ENCODE results near the gene IFT122.

Gene IFT122

DNA sequence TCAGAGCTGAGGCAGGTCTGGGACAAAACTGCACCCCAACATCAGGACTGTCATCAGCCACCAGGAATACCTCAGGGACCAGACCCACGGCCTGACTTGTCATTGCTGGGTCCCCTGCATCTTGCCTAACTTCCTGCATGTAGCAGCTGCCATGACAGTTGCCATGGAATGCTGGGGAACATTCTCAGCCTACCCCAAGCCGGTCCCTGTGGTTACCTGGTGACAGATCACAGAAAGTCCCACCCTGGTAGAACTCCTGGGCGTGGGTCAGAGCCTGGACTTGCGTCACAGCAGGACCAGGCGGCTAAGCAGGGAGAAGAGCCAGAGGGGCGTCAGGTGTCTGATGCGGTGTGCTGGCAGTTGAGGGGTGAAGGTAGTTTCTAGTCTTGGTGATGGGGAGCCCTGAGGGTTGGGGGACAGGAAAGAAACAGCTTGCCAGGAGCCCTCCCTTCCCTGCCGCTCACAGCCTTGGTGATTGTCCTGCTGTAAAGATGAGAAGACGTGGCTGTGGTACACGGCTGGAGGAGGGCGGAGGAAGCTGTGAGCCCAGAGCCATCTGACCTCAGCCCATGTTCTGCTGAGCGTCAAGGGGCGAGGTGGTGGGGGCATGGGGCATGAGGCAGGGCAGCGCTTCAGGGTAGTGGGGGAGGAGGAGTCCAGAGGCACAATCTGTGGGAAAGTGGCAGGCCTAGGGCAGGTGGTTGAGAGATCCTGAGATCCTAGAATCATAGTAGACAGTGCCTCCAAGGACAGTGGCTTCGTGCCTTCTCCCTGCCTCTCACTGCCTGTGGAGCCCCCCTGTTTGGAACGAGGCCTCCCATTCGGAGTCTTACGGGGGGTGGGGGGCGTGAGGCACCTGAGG, 108.3 kb downstream of the IFT122 start:
- no peaks in the 10 kb centered on the region; the same call in 1 of the 2 replicates for H3K4me1 ChIP-seq
- no peak overlapping the region for H3K4me3 ChIP-seq
- no peaks in the 10 kb centered on the region for H3K9me3 ChIP-seq
- no peak for DNase-seq (ENCODE audit: low spot score in 2 of 2)
- H3K27me3 ChIP-seq (ENCODE audit: low read depth), result no peaks in the 10 kb centered on the region
- no peaks in the 10 kb centered on the region for H3K36me3 ChIP-seq (replicated peaks)
- in situ Hi-C loops (cut with MboI; ENCODE audit: low sequenced_read_pairs), result no loop called here

DNA sequence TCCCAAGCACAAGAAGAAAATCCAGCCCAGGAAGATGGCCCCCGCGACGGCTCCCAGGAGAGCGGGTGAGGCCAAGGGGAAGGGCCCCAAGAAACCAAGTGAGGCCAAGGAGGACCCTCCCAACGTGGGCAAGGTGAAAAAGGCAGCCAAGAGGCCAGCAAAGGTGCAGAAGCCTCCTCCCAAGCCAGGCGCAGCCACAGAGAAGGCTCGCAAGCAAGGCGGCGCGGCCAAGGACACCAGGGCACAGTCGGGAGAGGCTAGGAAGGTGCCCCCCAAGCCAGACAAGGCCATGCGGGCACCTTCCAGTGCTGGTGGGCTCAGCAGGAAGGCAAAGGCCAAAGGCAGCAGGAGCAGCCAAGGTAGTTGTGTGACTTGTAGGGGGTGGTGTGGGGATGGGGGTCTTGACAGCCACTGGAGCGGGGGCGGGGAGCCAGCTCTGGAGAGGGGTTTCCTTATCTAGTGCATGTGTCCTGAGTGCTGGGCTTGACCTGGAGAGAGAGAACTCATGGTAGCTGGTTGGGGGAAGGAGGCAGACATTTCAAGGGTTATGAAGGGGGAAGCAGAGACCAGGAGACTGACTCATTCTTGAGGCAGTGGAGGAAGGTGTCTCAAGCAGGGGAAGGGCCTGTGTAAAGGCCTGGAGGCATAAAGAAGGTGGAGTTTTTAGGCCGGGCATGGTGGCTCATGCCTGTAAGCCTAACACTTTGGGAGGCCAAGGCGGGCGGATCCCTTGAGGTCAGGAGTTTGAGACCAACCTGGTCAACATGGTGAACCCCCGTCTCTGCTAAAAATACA, 109.2 kb downstream of the IFT122 start:
- DNase-seq (ENCODE audit: low spot score in 2 of 2), result no peak
- Histone ChIP-seq H3K4me1 (no peaks in the 10 kb centered on the region; the same call in 1 of the 2 replicates), H3K27me3 (ENCODE audit: low read depth) (no peaks in the 10 kb centered on the region), H3K4me3 (no peak overlapping the region), H3K36me3 (replicated peaks) (no peaks in the 10 kb centered on the region), H3K9me3 (no peaks in the 10 kb centered on the region)
- in situ Hi-C loops (cut with MboI; ENCODE audit: low sequenced_read_pairs), result no loop called here

DNA sequence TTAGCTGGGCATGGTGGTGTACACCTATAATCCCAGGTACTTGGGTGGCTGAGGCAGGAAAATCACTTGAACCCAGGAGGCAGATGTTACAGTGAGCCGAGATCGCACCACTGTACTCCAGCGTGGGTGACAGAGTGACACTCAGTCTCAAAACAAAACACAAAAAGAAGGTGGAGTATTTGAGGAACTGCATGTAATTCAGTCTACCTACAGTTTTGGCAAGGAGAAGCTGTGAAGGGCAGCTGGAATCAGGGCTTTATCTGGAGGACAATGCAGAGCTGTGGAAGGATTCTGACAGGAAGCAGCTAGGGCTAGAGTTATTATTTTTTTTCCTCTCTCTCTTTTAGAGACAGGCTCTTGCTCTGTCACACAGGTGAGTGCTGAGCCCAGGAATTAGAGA, 109.8 kb downstream of the IFT122 start:
- H3K36me3 ChIP-seq (replicated peaks), result no peaks in the 10 kb centered on the region
- DNase-seq (ENCODE audit: low spot score in 2 of 2), result no peak
- no peaks in the 10 kb centered on the region; the same call in 1 of the 2 replicates for H3K4me1 ChIP-seq
- in situ Hi-C loops (cut with MboI; ENCODE audit: low sequenced_read_pairs), result no loop called here
- no peak overlapping the region for H3K4me3 ChIP-seq
- no peaks in the 10 kb centered on the region for H3K9me3 ChIP-seq
- no peaks in the 10 kb centered on the region for H3K27me3 ChIP-seq (ENCODE audit: low read depth)

DNA sequence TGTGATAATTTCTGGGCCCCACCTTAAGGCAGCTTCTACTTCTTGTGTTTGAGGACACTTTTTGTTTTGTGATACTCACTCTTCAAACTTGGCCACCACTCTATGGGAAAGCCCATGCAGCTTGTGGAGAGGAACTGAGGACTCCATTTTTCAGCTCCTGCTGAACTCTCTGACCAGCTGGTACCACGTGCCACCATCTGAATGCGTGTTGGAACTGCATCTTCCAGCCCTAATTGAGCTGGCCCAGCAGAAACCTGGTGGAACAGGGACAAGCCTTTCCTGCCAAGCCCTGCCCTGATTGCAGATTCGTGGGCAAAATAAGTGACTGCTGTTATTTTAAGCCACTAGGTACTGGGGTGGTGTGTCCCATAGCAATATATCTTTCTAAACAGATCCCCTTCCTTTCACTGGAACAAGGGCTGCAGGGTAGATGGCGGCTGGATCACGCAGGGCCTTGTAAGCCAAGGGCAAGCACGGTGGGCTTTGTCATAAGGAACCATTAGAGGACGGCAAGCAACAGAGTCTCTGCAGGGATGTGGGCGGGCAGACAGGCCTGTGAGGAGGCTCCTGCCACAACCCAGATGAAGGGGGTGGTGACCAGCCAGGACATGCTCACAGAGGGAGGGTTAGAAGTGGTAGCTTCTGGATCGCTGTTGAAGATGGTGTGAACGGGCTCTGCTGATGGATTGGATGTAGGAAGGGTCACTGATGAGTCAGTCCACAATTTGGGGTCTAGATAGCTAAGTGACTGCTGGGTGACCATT, 112.4 kb downstream of the IFT122 start:
- Histone ChIP-seq H3K4me3 (no peak overlapping the region), H3K36me3 (replicated peaks) (no peaks in the 10 kb centered on the region), H3K9me3 (no peaks in the 10 kb centered on the region), H3K4me1 (no peaks in the 10 kb centered on the region), H3K27me3 (ENCODE audit: low read depth) (no peaks in the 10 kb centered on the region)
- in situ Hi-C loops (cut with MboI; ENCODE audit: low sequenced_read_pairs), result no loop called here
- no peak for DNase-seq (ENCODE audit: low spot score in 2 of 2)

DNA sequence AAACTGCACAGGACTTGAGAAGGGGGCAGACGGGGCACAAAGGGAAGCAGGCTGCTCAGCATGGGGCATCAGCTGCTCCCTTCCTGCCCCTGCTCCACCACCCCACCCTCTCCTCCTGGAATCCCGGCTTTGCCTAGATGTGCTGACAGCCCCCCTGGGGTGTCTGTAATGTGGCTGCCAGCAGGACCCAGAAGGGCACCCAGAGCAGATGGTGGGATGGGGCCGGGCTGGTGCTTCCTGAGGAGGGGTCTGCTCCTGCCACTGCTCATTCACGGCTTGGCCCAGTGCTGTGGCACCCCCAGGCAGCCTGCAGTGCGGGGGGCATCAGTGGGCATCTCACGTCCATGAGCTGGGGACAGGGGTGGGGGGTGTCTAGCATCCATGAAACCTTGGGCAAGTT, 113.1 kb downstream of the IFT122 start:
- Histone ChIP-seq H3K9me3 (no peaks in the 10 kb centered on the region), H3K27me3 (ENCODE audit: low read depth) (no peaks in the 10 kb centered on the region), H3K36me3 (replicated peaks) (no peaks in the 10 kb centered on the region), H3K4me1 (no peaks in the 10 kb centered on the region), H3K4me3 (no peak overlapping the region)
- DNase-seq (ENCODE audit: low spot score in 2 of 2), result no peak
- in situ Hi-C loops (cut with MboI; ENCODE audit: low sequenced_read_pairs), result no loop called here

DNA sequence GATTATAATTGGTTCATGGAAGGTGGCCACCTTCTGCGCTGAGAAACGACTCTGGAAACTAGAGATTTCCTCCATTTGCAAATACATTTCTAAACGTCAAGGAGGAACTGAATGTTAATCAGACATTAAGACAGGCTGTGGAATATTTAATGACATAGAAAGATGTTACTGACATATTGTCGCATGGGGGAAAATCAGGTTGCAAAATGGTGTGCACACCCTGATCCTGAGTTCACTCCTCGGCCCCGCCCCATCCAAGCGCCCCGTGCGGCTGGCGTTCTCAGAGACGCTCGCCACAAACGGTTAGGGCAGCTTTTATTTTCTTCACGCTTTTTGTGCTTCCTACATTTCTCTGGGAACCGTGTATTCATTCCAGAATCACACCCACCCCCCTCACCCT, 113.7 kb downstream of the IFT122 start:
- DNase-seq (ENCODE audit: low spot score in 2 of 2), result no peak
- H3K4me1 ChIP-seq, result no peaks in the 10 kb centered on the region
- H3K4me3 ChIP-seq, result no peak overlapping the region
- H3K9me3 ChIP-seq, result no peaks in the 10 kb centered on the region
- no peaks in the 10 kb centered on the region; the same call in 1 of the 2 replicates for H3K36me3 ChIP-seq (replicated peaks)
- in situ Hi-C loops (cut with MboI; ENCODE audit: low sequenced_read_pairs), result no loop called here
- no peaks in the 10 kb centered on the region for H3K27me3 ChIP-seq (ENCODE audit: low read depth)

DNA sequence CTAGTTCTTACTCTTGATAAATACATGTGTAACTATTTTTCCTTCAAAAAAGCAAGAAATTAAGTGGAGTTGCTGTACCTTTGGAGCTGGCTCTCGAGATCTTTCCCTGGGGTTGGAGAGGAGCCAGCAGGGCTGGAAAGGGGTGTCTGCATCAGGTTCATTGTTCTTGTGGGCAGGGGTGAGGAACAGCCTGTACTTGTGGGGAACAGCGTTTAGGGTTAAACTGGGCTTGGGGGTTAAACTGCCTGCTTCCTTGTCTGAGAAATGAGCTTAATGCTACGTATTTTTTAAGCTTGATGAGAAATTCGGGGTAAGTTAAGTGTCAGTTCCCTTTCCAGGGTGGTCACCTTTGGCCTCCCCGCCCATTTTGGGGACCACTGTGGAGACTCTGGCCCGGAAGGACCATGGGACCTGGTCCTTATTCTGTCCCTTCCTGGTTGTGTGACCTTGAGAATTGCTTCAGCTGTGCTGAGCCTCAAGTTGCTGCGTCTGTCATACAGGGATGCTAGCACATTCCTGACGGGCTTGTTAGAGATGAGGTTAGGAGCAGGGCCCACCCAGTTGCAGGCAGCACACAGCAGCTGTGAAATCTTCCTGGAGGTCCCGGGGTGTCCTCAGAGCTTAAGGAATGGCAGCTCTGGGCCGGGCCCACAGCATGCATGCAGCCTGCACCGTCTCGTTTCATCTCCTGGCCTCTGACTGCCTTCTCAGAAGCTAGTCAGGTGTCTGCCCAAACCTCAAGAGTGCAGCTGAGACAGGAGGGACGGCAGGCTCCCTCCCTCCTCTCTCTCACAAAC, 114.5 kb downstream of the IFT122 start:
- in situ Hi-C loops (cut with MboI; ENCODE audit: low sequenced_read_pairs), result no loop called here
- H3K4me1 ChIP-seq, result no peaks in the 10 kb centered on the region
- H3K9me3 ChIP-seq, result no peaks in the 10 kb centered on the region
- H3K4me3 ChIP-seq, result no peak overlapping the region
- DNase-seq (ENCODE audit: low spot score in 2 of 2), result no peak
- no peaks in the 10 kb centered on the region for H3K27me3 ChIP-seq (ENCODE audit: low read depth)
- no peaks in the 10 kb centered on the region; the same call in 1 of the 2 replicates for H3K36me3 ChIP-seq (replicated peaks)

DNA sequence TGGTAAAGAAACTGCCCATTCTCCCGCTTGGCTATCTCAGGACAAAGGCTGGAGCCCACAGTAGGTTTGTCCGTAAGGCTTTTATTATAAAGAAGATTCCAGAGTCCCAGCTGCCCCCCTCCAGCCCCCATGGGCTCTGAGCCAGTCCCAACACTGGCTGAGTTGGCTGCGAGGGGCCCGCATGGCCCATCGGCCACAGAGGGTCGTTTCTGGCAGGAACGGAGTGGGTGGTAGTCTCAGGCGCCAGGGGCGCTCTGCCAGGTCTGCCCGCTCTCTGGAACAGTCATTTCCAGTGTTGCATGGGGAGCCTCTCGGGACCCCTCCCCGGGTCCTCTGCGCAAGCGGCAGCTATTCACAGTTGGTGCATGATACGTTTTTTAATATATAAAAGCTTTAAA, 115.1 kb downstream of the IFT122 start:
- DNase-seq (ENCODE audit: low spot score in 2 of 2), result no peak
- Histone ChIP-seq H3K27me3 (ENCODE audit: low read depth) (no peaks in the 10 kb centered on the region), H3K9me3 (no peaks in the 10 kb centered on the region), H3K36me3 (replicated peaks) (no peaks in the 10 kb centered on the region; the same call in 1 of the 2 replicates), H3K4me1 (no peaks in the 10 kb centered on the region), H3K4me3 (no peak overlapping the region)
- in situ Hi-C loops (cut with MboI; ENCODE audit: low sequenced_read_pairs), result no loop called here

DNA sequence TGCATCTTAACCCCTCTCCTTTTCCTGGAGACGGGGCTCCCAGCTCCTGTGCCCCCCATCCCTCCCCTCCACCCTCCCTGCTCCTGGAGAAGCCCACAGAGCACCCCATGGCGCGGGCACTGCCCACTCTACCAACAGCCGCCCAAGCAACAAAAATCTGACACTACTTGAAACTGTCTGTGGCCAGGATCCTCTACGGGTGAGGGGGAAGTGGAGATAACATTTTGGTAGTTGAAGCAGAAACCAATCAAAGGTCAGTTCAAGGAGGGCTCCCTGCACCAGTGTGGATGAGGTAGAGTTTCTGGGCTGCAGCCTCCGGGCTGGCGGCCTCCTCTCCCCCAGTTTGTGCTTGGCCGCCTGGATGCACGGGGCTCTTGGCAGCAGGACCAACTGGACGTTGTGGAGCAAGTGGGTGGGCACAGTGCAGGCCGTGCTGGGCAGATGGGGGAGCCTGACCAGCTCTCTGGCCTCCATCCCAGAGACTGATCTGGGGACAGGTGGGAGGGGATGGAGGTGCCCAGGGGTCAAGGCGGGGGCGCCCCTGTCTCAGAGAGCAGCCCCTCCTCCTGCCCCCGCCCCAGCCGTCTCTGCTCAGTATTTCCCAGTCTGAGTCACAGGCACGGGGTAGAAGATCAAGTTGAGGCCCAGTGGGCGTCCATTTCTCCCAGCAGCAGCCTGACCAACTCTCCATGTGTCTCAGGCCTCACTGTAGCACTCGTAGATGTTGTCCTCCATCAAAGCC, 115.8 kb downstream of the IFT122 start:
- Histone ChIP-seq H3K36me3 (replicated peaks) (no peaks in the 10 kb centered on the region; the same call in 1 of the 2 replicates), H3K4me1 (no peaks in the 10 kb centered on the region), H3K4me3 (no peak overlapping the region), H3K9me3 (no peaks in the 10 kb centered on the region), H3K27me3 (ENCODE audit: low read depth) (no peaks in the 10 kb centered on the region)
- in situ Hi-C loops (cut with MboI; ENCODE audit: low sequenced_read_pairs), result no loop called here
- no peak for DNase-seq (ENCODE audit: low spot score in 2 of 2)

DNA sequence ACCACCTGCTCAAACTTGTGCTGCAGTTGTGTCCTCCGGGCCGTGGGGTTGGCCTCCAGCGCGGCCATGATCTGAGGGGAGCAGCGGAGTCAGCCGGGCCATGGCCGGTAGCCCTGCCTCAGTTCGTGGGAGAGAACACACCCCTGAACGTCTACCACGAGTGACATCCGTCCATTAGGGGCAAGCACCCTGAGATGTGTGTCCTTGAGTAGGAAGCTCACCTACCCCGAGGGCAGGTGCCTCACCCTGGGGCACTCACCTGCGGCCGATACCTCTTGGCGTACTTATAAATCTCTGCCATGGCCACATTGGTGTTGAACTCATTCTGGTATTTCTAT, 116.3 kb downstream of the IFT122 start:
- in situ Hi-C loops (cut with MboI; ENCODE audit: low sequenced_read_pairs), result no loop called here
- Histone ChIP-seq H3K36me3 (replicated peaks) (no peaks in the 10 kb centered on the region; the same call in 1 of the 2 replicates), H3K27me3 (ENCODE audit: low read depth) (no peaks in the 10 kb centered on the region), H3K4me1 (no peaks in the 10 kb centered on the region), H3K4me3 (no peak overlapping the region), H3K9me3 (no peaks in the 10 kb centered on the region)
- no peak for DNase-seq (ENCODE audit: low spot score in 2 of 2)

DNA sequence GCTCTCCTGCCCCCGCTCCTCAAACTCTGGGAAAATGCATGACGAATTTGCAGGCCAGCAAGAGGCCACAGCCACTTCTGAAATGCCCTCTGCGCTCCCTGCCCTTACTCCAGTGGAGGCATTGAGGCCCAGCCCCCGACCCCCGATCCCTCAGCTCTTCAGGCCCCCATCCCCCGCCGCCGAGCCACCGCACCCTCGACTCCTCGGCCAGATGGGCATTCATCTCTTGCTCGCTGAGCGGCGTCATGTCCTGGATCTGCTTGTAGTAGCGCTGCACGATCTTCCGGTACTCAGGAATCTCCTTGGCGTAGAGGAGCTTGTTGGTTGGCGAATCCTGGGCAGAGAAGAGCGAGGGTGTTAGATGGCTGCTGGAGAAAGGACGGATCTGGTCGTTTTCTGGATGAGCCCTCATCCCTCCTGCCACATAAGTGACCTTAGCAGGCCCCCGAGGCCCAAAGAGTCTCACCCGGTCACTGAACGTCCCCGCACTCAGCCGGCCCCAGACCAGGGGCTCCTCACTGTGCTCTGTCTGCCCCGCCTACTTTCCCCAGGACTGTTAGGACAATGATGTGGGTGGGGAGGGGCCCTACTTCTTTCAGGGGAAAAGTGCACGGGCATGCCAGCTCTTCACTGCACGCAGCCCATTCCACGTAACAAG, 117.0 kb downstream of the IFT122 start:
- no peak for DNase-seq (ENCODE audit: low spot score in 2 of 2)
- Histone ChIP-seq H3K27me3 (ENCODE audit: low read depth) (no peaks in the 10 kb centered on the region), H3K9me3 (no peaks in the 10 kb centered on the region), H3K4me1 (no peaks in the 10 kb centered on the region), H3K36me3 (replicated peaks) (peaks cover under 1% of the 10 kb centered on the region; the same call in 1 of the 2 replicates), H3K4me3 (no peak overlapping the region)
- in situ Hi-C loops (cut with MboI; ENCODE audit: low sequenced_read_pairs), result no loop called here

DNA sequence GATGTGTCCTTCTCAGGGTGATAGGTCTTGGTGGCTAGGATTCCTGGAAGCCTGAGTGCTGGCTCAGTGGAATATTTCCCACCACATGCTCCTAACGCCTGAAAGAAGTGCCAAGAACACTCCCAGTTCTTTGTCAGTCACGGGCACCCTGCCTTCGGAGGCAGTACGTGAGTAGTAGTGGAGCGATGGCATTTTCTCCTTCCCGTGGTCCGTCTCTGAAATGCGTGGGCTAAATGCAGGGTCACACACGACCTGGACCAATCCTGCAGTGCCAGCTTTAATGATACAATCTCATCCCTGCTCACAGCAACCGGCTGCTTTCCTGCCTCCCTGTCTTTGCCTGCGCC, 117.5 kb downstream of the IFT122 start:
- peaks cover 5% of the 10 kb centered on the region; the same call in 1 of the 2 replicates for H3K36me3 ChIP-seq (replicated peaks)
- H3K4me1 ChIP-seq, result no peaks in the 10 kb centered on the region
- no peaks in the 10 kb centered on the region for H3K9me3 ChIP-seq
- in situ Hi-C loops (cut with MboI; ENCODE audit: low sequenced_read_pairs), result no loop called here
- DNase-seq (ENCODE audit: low spot score in 2 of 2), result no peak
- no peaks in the 10 kb centered on the region for H3K27me3 ChIP-seq (ENCODE audit: low read depth)
- H3K4me3 ChIP-seq, result no peak overlapping the region

All from HAP-1 (cell line).